DND-41 (cell line): ENCODE data around the gene SLIT1.

Experiments used
- CTCF ChIP-seq: IDR thresholded peaks from 2 replicates; pipeline ENCODE4 v1.5.1; 2012; ENCODE audit warnings: borderline replicate concordance, low read length, moderate library complexity, mild to moderate bottlenecking; ENCODE audit not compliant: poor library complexity, severe bottlenecking; ENCODE audit errors: extremely low read depth
- EZH2 ChIP-seq: IDR thresholded peaks from 3 replicates; pipeline ENCODE4 v1.6.1; 2012; ENCODE audit warnings: borderline replicate concordance, low read depth, mild to moderate bottlenecking, moderate library complexity, low read length, inconsistent platforms; ENCODE audit not compliant: severe bottlenecking

GRCh38 chr10:97150013-97150595 lies 35.7 kb downstream of the SLIT1 start:
- TF ChIP-seq CTCF (no peak), EZH2 (no peak)
